ENCODE measurements around the gene GRM1. TPM values are rescaled to one million over a fixed set of nuclear protein-coding genes. Genes with fewer than 3 reads are reported as not detected.

The GRM1 gene
- total RNA-seq, 1 donor from 2014 or later: not detected

GRCh38 chr6:146041282-146041681, 12.4 kb downstream of the GRM1 start:
- Histone ChIP-seq H3K27ac (no peak overlapping the region), H3K27me3 (no peaks in the 10 kb centered on the region), H3K36me3 (no peaks in the 10 kb centered on the region), H3K9me3 (no peaks in the 10 kb centered on the region), H3K4me3 (no peak overlapping the region), H3K4me1 (no peaks in the 10 kb centered on the region)
- TF ChIP-seq POLR2A (IDR thresholded peaks at IDR 0.05) (no peak), CTCF (IDR thresholded peaks at IDR 0.05) (no peak)
- no peak for DNase-seq (ENCODE audit: extremely low spot score in 2 of 2)
- intact Hi-C loops (cut with DNase I): no loop called here

- intact Hi-C loops (cut with DNase I): no loop called here
- TF ChIP-seq POLR2AphosphoS5 (IDR thresholded peaks at IDR 0.05; ENCODE audit: insufficient read depth in 1 of 2, low read depth in 1 of 2): no peak
- no peak for TF ChIP-seq POLR2A (IDR thresholded peaks at IDR 0.05)
- no peak for TF ChIP-seq CTCF (IDR thresholded peaks at IDR 0.05)
Observed at GRCh38 chr6:146047371-146047770, 18.5 kb downstream of the GRM1 start.

GRCh38 chr6:146050168-146050567, 21.3 kb downstream of the GRM1 start:
- no peak for TF ChIP-seq POLR2A (IDR thresholded peaks at IDR 0.05)
- no peak for TF ChIP-seq POLR2AphosphoS5 (IDR thresholded peaks at IDR 0.05; ENCODE audit: insufficient read depth in 1 of 2, low read depth in 1 of 2)
- TF ChIP-seq CTCF (IDR thresholded peaks at IDR 0.05): no peak
- H3K4me1 ChIP-seq: no peaks in the 10 kb centered on the region
- no peaks in the 10 kb centered on the region for H3K27me3 ChIP-seq
- H3K36me3 ChIP-seq: no peaks in the 10 kb centered on the region
- no peak overlapping the region for H3K4me3 ChIP-seq
- no peaks in the 10 kb centered on the region for H3K9me3 ChIP-seq
- intact Hi-C loops (cut with DNase I): no loop called here
- no peak for DNase-seq (ENCODE audit: extremely low spot score in 2 of 2)
- H3K27ac ChIP-seq: no peak overlapping the region

More at GRCh38 chr6:146047371-146047770, 18.5 kb downstream of the GRM1 start:
- Histone ChIP-seq H3K27me3 (no peaks in the 10 kb centered on the region), H3K4me1 (no peaks in the 10 kb centered on the region), H3K27ac (no peak overlapping the region), H3K36me3 (no peaks in the 10 kb centered on the region), H3K4me3 (no peak overlapping the region), H3K9me3 (no peaks in the 10 kb centered on the region)
- no peak for DNase-seq (ENCODE audit: extremely low spot score in 2 of 2)

GRCh38 chr6:146056506-146056905, 27.6 kb downstream of the GRM1 start:
- Histone ChIP-seq H3K27me3 (no peaks in the 10 kb centered on the region), H3K4me1 (no peaks in the 10 kb centered on the region), H3K9me3 (no peaks in the 10 kb centered on the region), H3K36me3 (no peaks in the 10 kb centered on the region), H3K4me3 (no peak overlapping the region), H3K27ac (no peak overlapping the region)
- intact Hi-C loops (cut with DNase I): no loop called here
- no peak for DNase-seq (ENCODE audit: extremely low spot score in 2 of 2)
- TF ChIP-seq CTCF (IDR thresholded peaks at IDR 0.05) (no peak), POLR2A (IDR thresholded peaks at IDR 0.05) (no peak), POLR2AphosphoS5 (IDR thresholded peaks at IDR 0.05; ENCODE audit: insufficient read depth in 1 of 2, low read depth in 1 of 2) (no peak)

- Histone ChIP-seq H3K9me3 (no peaks in the 10 kb centered on the region), H3K4me1 (no peaks in the 10 kb centered on the region), H3K27me3 (no peaks in the 10 kb centered on the region), H3K4me3 (no peak overlapping the region), H3K27ac (no peak overlapping the region), H3K36me3 (no peaks in the 10 kb centered on the region)
- intact Hi-C loops (cut with DNase I): no loop called here
- no peak for TF ChIP-seq POLR2A (IDR thresholded peaks at IDR 0.05)
- no peak for TF ChIP-seq CTCF (IDR thresholded peaks at IDR 0.05)
- TF ChIP-seq POLR2AphosphoS5 (IDR thresholded peaks at IDR 0.05; ENCODE audit: insufficient read depth in 1 of 2, low read depth in 1 of 2): no peak
- DNase-seq (ENCODE audit: extremely low spot score in 2 of 2): no peak
Observed at GRCh38 chr6:146065690-146066089, 36.8 kb downstream of the GRM1 start.
